Measurements from ENCODE around the gene GRPEL1.
"Not testable (repeated sequence)": the region's sequence is repeated elsewhere in the genome, so short reads cannot be mapped to it uniquely, and the experiment has no call there.

Gene GRPEL1

GRCh38 chr4:7105276-7105675 lies 37.4 kb upstream of the GRPEL1 start:
- Histone ChIP-seq H3K27ac (no peak overlapping the region), H3K27me3 (peaks cover 48% of the 10 kb centered on the region), H3K9me3 (no peaks in the 10 kb centered on the region), H3K36me3 (no peaks in the 10 kb centered on the region), H3K4me3 (ENCODE audit: low read depth in 1 of 2, low read length in 1 of 2) (no peak overlapping the region), H3K4me1 (ENCODE audit: control insufficient read depth in 1 of 2, insufficient read depth in 1 of 2, low read depth in 1 of 2, low read length in 1 of 2) (peaks cover 17 to 22% of the 10 kb centered on the region in 2 experiments)
- TF ChIP-seq CTCF (IDR thresholded peaks at IDR 0.05): no peak

GRCh38 chr4:7104366-7105031 lies 36.6 kb upstream of the GRPEL1 start:
- Histone ChIP-seq H3K4me3 (ENCODE audit: low read depth in 1 of 2, low read length in 1 of 2) (no peak overlapping the region), H3K27ac (no peak overlapping the region)
- TF ChIP-seq CTCF (IDR thresholded peaks at IDR 0.05): no peak

GRCh38 chr4:7103607-7104365 lies 35.9 kb upstream of the GRPEL1 start:
- H3K27ac ChIP-seq: peak overlapping the region; percentile 15
- peaks cover 17 to 22% of the 10 kb centered on the region in 2 experiments for H3K4me1 ChIP-seq (ENCODE audit: control insufficient read depth in 1 of 2, insufficient read depth in 1 of 2, low read depth in 1 of 2, low read length in 1 of 2)
- H3K9me3 ChIP-seq: no peaks in the 10 kb centered on the region
- no peaks in the 10 kb centered on the region for H3K36me3 ChIP-seq
- H3K27me3 ChIP-seq: peaks cover 55% of the 10 kb centered on the region
- H3K4me3 ChIP-seq (ENCODE audit: low read depth in 1 of 2, low read length in 1 of 2): peak overlapping the region; percentile 67 to 68
- TF ChIP-seq CTCF (IDR thresholded peaks at IDR 0.05): no peak

More at GRCh38 chr4:7104366-7105031, 36.6 kb upstream of the GRPEL1 start:
- Histone ChIP-seq H3K27me3 (peaks cover 48% of the 10 kb centered on the region), H3K4me1 (ENCODE audit: control insufficient read depth in 1 of 2, insufficient read depth in 1 of 2, low read depth in 1 of 2, low read length in 1 of 2) (peaks cover 17 to 22% of the 10 kb centered on the region in 2 experiments), H3K9me3 (no peaks in the 10 kb centered on the region), H3K36me3 (no peaks in the 10 kb centered on the region)

GRCh38 chr4:7103031-7103606 lies 35.3 kb upstream of the GRPEL1 start:
- H3K36me3 ChIP-seq: no peaks in the 10 kb centered on the region
- H3K9me3 ChIP-seq: no peaks in the 10 kb centered on the region
- H3K27me3 ChIP-seq: peaks cover 61% of the 10 kb centered on the region
- peaks cover 17 to 22% of the 10 kb centered on the region in 2 experiments for H3K4me1 ChIP-seq (ENCODE audit: control insufficient read depth in 1 of 2, insufficient read depth in 1 of 2, low read depth in 1 of 2, low read length in 1 of 2)
- H3K27ac ChIP-seq: peak overlapping the region; percentile 39
- H3K4me3 ChIP-seq (ENCODE audit: low read depth in 1 of 2, low read length in 1 of 2): peak overlapping the region; percentile 67 to 68
- no peak for TF ChIP-seq CTCF (IDR thresholded peaks at IDR 0.05)

- H3K4me1 ChIP-seq (ENCODE audit: control insufficient read depth in 1 of 2, insufficient read depth in 1 of 2, low read depth in 1 of 2, low read length in 1 of 2): peaks cover 17 to 22% of the 10 kb centered on the region in 2 experiments
- H3K27me3 ChIP-seq: peaks cover 67% of the 10 kb centered on the region
- peak overlapping the region; percentile 39 for H3K27ac ChIP-seq
- H3K36me3 ChIP-seq, H3K9me3 ChIP-seq: not testable (repeated sequence)
- peak overlapping the region; percentile 67 to 68 for H3K4me3 ChIP-seq (ENCODE audit: low read depth in 1 of 2, low read length in 1 of 2)
Observed at GRCh38 chr4:7102516-7102909, 34.6 kb upstream of the GRPEL1 start.

All from neutrophil (primary cell).